ENCODE results near the gene NGEF. TPM values are rescaled to one million over a fixed set of nuclear protein-coding genes. Genes with fewer than 3 reads are reported as not detected.

The NGEF gene
- total and polyA plus RNA-seq, 4 donors, result 0.54 to 10.1 (median 2.7) TPM

GRCh38 chr2:233029321-233029720 lies 16.3 kb upstream of the NGEF start:
- no peak overlapping the region for H3K4me3 ChIP-seq (ENCODE audit: low read length in 2 of 2)
- no peaks in the 10 kb centered on the region for H3K36me3 ChIP-seq (ENCODE audit: control insufficient read depth in 1 of 2, insufficient read depth in 2 of 2, low read length in 1 of 2)
- H3K27me3 ChIP-seq (ENCODE audit: control insufficient read depth in 1 of 2, insufficient read depth in 2 of 2, low read length in 1 of 2), result no peaks in the 10 kb centered on the region
- peaks cover 0 to 3% of the 10 kb centered on the region in 2 donors for H3K4me1 ChIP-seq (ENCODE audit: control insufficient read depth in 1 of 2, insufficient read depth in 2 of 2, low read length in 2 of 2)
- ATAC-seq (ENCODE audit: low FRiP score) (no peak), DNase-seq (peak in 1 of 2 donors; percentile 6)
- no peak overlapping the region for H3K27ac ChIP-seq (ENCODE audit: low read depth in 1 of 2, low read length in 2 of 2)
- intact Hi-C loops (cut with DNase I), result no loop called here
- H3K9me3 ChIP-seq (ENCODE audit: control insufficient read depth, low read length), result no peaks in the 10 kb centered on the region
- 93 to 94% methylated on average over 9 of the region's 9 CpGs for WGBS, 2 donors

GRCh38 chr2:233026198-233026813 lies 13.2 kb upstream of the NGEF start:
- ATAC-seq (ENCODE audit: low FRiP score) (no peak), DNase-seq (no peak)
- Histone ChIP-seq H3K4me3 (ENCODE audit: low read length in 2 of 2) (no peak overlapping the region), H3K27me3 (ENCODE audit: control insufficient read depth in 1 of 2, insufficient read depth in 2 of 2, low read length in 1 of 2) (no peaks in the 10 kb centered on the region), H3K36me3 (ENCODE audit: control insufficient read depth in 1 of 2, insufficient read depth in 2 of 2, low read length in 1 of 2) (no peaks in the 10 kb centered on the region), H3K27ac (ENCODE audit: low read depth in 1 of 2, low read length in 2 of 2) (no peak overlapping the region), H3K4me1 (ENCODE audit: control insufficient read depth in 1 of 2, insufficient read depth in 2 of 2, low read length in 2 of 2) (peaks cover 0 to 3% of the 10 kb centered on the region in 2 donors), H3K9me3 (ENCODE audit: control insufficient read depth, low read length) (no peaks in the 10 kb centered on the region)
- 31 to 35% methylated on average over 4 of the region's 4 CpGs for WGBS, 2 donors
- intact Hi-C loops (cut with DNase I), result no loop called here

- DNase-seq (no peak), ATAC-seq (ENCODE audit: low FRiP score) (no peak)
- H3K4me3 ChIP-seq (ENCODE audit: low read length in 2 of 2), result no peak overlapping the region
- no peaks in the 10 kb centered on the region for H3K27me3 ChIP-seq (ENCODE audit: control insufficient read depth in 1 of 2, insufficient read depth in 2 of 2, low read length in 1 of 2)
- intact Hi-C loops (cut with DNase I), result no loop called here
- H3K4me1 ChIP-seq (ENCODE audit: control insufficient read depth in 1 of 2, insufficient read depth in 2 of 2, low read length in 2 of 2), result peaks cover 0 to 3% of the 10 kb centered on the region in 2 donors
- H3K27ac ChIP-seq (ENCODE audit: low read depth in 1 of 2, low read length in 2 of 2), result no peak overlapping the region
- WGBS, 2 donors, result 47 to 48% methylated on average over 7 of the region's 7 CpGs
- no peaks in the 10 kb centered on the region for H3K36me3 ChIP-seq (ENCODE audit: control insufficient read depth in 1 of 2, insufficient read depth in 2 of 2, low read length in 1 of 2)
- H3K9me3 ChIP-seq (ENCODE audit: control insufficient read depth, low read length), result no peaks in the 10 kb centered on the region
Observed at GRCh38 chr2:233025706-233026105, 12.7 kb upstream of the NGEF start.

GRCh38 chr2:233023761-233024410 lies 10.8 kb upstream of the NGEF start:
- peak in 1 of 2 donors; percentile 50 for DNase-seq
- Histone ChIP-seq H3K27me3 (ENCODE audit: control insufficient read depth in 1 of 2, insufficient read depth in 2 of 2, low read length in 1 of 2) (no peaks in the 10 kb centered on the region), H3K27ac (ENCODE audit: low read depth in 1 of 2, low read length in 2 of 2) (no peak overlapping the region), H3K4me1 (ENCODE audit: control insufficient read depth in 1 of 2, insufficient read depth in 2 of 2, low read length in 2 of 2) (peaks cover 0 to 3% of the 10 kb centered on the region in 2 donors), H3K4me3 (ENCODE audit: low read length in 2 of 2) (no peak overlapping the region), H3K36me3 (ENCODE audit: control insufficient read depth in 1 of 2, insufficient read depth in 2 of 2, low read length in 1 of 2) (no peaks in the 10 kb centered on the region), H3K9me3 (ENCODE audit: control insufficient read depth, low read length) (no peaks in the 10 kb centered on the region)
- intact Hi-C loops (cut with DNase I), result no loop called here
- no peak for ATAC-seq (ENCODE audit: low FRiP score)
- 94 to 96% methylated on average over 14 of the region's 14 CpGs for WGBS, 2 donors

- DNase-seq (peak in 1 of 2 donors; percentile 46), ATAC-seq (ENCODE audit: low FRiP score) (no peak)
- no peak overlapping the region for H3K4me3 ChIP-seq (ENCODE audit: low read length in 2 of 2)
- no peaks in the 10 kb centered on the region for H3K27me3 ChIP-seq (ENCODE audit: control insufficient read depth in 1 of 2, insufficient read depth in 2 of 2, low read length in 1 of 2)
- no peaks in the 10 kb centered on the region for H3K9me3 ChIP-seq (ENCODE audit: control insufficient read depth, low read length)
- WGBS, 2 donors, result 96% methylated on average over 18 of the region's 18 CpGs
- intact Hi-C loops (cut with DNase I), result no loop called here
- H3K36me3 ChIP-seq (ENCODE audit: control insufficient read depth in 1 of 2, insufficient read depth in 2 of 2, low read length in 1 of 2), result no peaks in the 10 kb centered on the region
- peaks cover 0 to 3% of the 10 kb centered on the region in 2 donors for H3K4me1 ChIP-seq (ENCODE audit: control insufficient read depth in 1 of 2, insufficient read depth in 2 of 2, low read length in 2 of 2)
- H3K27ac ChIP-seq (ENCODE audit: low read depth in 1 of 2, low read length in 2 of 2), result no peak overlapping the region
Observed at GRCh38 chr2:233023007-233023760, 10.1 kb upstream of the NGEF start.

GRCh38 chr2:233022561-233022960 lies 9.5 kb upstream of the NGEF start:
- 89 to 91% methylated on average over 8 of the region's 8 CpGs for WGBS, 2 donors
- peaks cover 0 to 3% of the 10 kb centered on the region in 2 donors for H3K4me1 ChIP-seq (ENCODE audit: control insufficient read depth in 1 of 2, insufficient read depth in 2 of 2, low read length in 2 of 2)
- intact Hi-C loops (cut with DNase I), result no loop called here
- H3K27me3 ChIP-seq (ENCODE audit: control insufficient read depth in 1 of 2, insufficient read depth in 2 of 2, low read length in 1 of 2), result no peaks in the 10 kb centered on the region
- no peak overlapping the region for H3K27ac ChIP-seq (ENCODE audit: low read depth in 1 of 2, low read length in 2 of 2)
- no peaks in the 10 kb centered on the region for H3K36me3 ChIP-seq (ENCODE audit: control insufficient read depth in 1 of 2, insufficient read depth in 2 of 2, low read length in 1 of 2)
- ATAC-seq (ENCODE audit: low FRiP score) (no peak), DNase-seq (peak in 1 of 2 donors; percentile 57)
- H3K4me3 ChIP-seq (ENCODE audit: low read length in 2 of 2), result no peak overlapping the region
- no peaks in the 10 kb centered on the region for H3K9me3 ChIP-seq (ENCODE audit: control insufficient read depth, low read length)

- H3K36me3 ChIP-seq (ENCODE audit: control insufficient read depth in 1 of 2, insufficient read depth in 2 of 2, low read length in 1 of 2), result no peaks in the 10 kb centered on the region
- H3K4me3 ChIP-seq (ENCODE audit: low read length in 2 of 2), result no peak overlapping the region
- no peaks in the 10 kb centered on the region for H3K27me3 ChIP-seq (ENCODE audit: control insufficient read depth in 1 of 2, insufficient read depth in 2 of 2, low read length in 1 of 2)
- ATAC-seq (ENCODE audit: low FRiP score) (no peak), DNase-seq (peak in 1 of 2 donors; percentile 54)
- WGBS, 2 donors, result 65 to 69% methylated on average over 8 of the region's 8 CpGs
- H3K9me3 ChIP-seq (ENCODE audit: control insufficient read depth, low read length), result no peaks in the 10 kb centered on the region
- no peak overlapping the region for H3K27ac ChIP-seq (ENCODE audit: low read depth in 1 of 2, low read length in 2 of 2)
- intact Hi-C loops (cut with DNase I), result no loop called here
- H3K4me1 ChIP-seq (ENCODE audit: control insufficient read depth in 1 of 2, insufficient read depth in 2 of 2, low read length in 2 of 2), result peaks cover 0 to 3% of the 10 kb centered on the region in 2 donors
Observed at GRCh38 chr2:233021771-233022170, 8.7 kb upstream of the NGEF start.

- no peak for ATAC-seq (ENCODE audit: low FRiP score)
- Histone ChIP-seq H3K4me1 (ENCODE audit: control insufficient read depth in 1 of 2, insufficient read depth in 2 of 2, low read length in 2 of 2) (no peaks in the 10 kb centered on the region), H3K27ac (ENCODE audit: low read depth in 1 of 2, low read length in 2 of 2) (no peak overlapping the region), H3K36me3 (ENCODE audit: control insufficient read depth in 1 of 2, insufficient read depth in 2 of 2, low read length in 1 of 2) (no peaks in the 10 kb centered on the region), H3K9me3 (ENCODE audit: control insufficient read depth, low read length) (no peaks in the 10 kb centered on the region), H3K4me3 (ENCODE audit: low read length in 2 of 2) (no peak overlapping the region), H3K27me3 (ENCODE audit: control insufficient read depth in 1 of 2, insufficient read depth in 2 of 2, low read length in 1 of 2) (no peaks in the 10 kb centered on the region)
- WGBS, 2 donors, result 86 to 91% methylated on average over 2 of the region's 2 CpGs
- peak in 1 of 2 donors; percentile 4 for DNase-seq
- intact Hi-C loops (cut with DNase I), result no loop called here
Observed at GRCh38 chr2:233020454-233020853, 7.4 kb upstream of the NGEF start.

Measured in aorta (tissue), 5 donors.